PC-9 (cell line): ENCODE results near the gene VPS8. TPM values are rescaled to one million over a fixed set of nuclear protein-coding genes. Genes with fewer than 3 reads are reported as not detected.

Experiments
- BruUV-seq: library from RNA; stranded (reverse); fragments of 400-500 nt; replicated peaks from 2 replicates; lab custom pipeline; 2021; lab: Mats Ljungman, UMichigan
- CTCF ChIA-PET: fragments of 300-600 bp; sonication (Branson Sonifier 250); formaldehyde crosslinking; loops from one replicate; lab custom pipeline; 2022; ENCODE audit warnings: antibody characterized with exemption; lab: Charles Lee
- POLR2A ChIA-PET: fragments of 300-600 bp; sonication (Branson Sonifier 250); formaldehyde crosslinking; loops from one replicate; lab custom pipeline; 2022; ENCODE audit warnings: antibody characterized with exemption; ENCODE audit not compliant: unreplicated experiment; lab: Charles Lee
- DNase-seq, 2 experiments: peaks; one replicate each; pipeline versions ENCODE4 v3.0.0 to v3.0.0-alpha.2; 2015 to 2022; ENCODE audit warnings: mixed read lengths in 1 of 2
- H2AFZ ChIP-seq: fragments of 200-600 bp; sonication (generic); 2 replicates; pipeline ENCODE4 v1.8.1; 2017; ENCODE audit warnings: antibody characterized with exemption
- H3F3A ChIP-seq: fragments of 200-600 bp; sonication (generic); 2 replicates; pipeline ENCODE4 v1.8.1; 2017; ENCODE audit warnings: antibody characterized with exemption, mild to moderate bottlenecking, low read depth; ENCODE audit not compliant: insufficient read depth
- H3K27ac ChIP-seq: fragments of 200-600 bp; sonication (generic); 2 replicates; pipeline ENCODE4 v1.6.1; 2016; ENCODE audit warnings: mixed run types
- H3K27me3 ChIP-seq: fragments of 200-600 bp; sonication (generic); 2 replicates; pipeline ENCODE4 v1.6.1; 2016; ENCODE audit warnings: low read depth, mixed run types; ENCODE audit not compliant: insufficient read depth
- H3K36me3 ChIP-seq: fragments of 200-600 bp; sonication (generic); 2 replicates; pipeline ENCODE4 v1.6.1; 2016; ENCODE audit warnings: low read depth, mixed run types
- H3K4me1 ChIP-seq: fragments of 200-600 bp; sonication (generic); replicated peaks from 2 replicates; pipeline ENCODE4 v1.6.1; 2016; ENCODE audit warnings: mixed run types; ENCODE audit not compliant: insufficient read depth
- H3K4me2 ChIP-seq: fragments of 200-600 bp; sonication (generic); 2 replicates; pipeline ENCODE4 v1.6.1; 2017; ENCODE audit warnings: mixed run types
- H3K4me3 ChIP-seq: fragments of 200-600 bp; sonication (generic); 2 replicates; pipeline ENCODE4 v1.6.1; 2016; ENCODE audit warnings: mixed run types
- H3K79me2 ChIP-seq: fragments of 200-600 bp; sonication (generic); 2 replicates; pipeline ENCODE4 v1.6.1; 2017; ENCODE audit warnings: low read depth, mixed run types
- H3K9me2 ChIP-seq: fragments of 200-600 bp; sonication (generic); 2 replicates; pipeline ENCODE4 v1.8.1; 2017; ENCODE audit warnings: mild to moderate bottlenecking; ENCODE audit not compliant: insufficient read depth
- H3K9me3 ChIP-seq: fragments of 200-600 bp; sonication (generic); 2 replicates; pipeline ENCODE4 v1.8.1; 2016; ENCODE audit warnings: low read depth; ENCODE audit not compliant: insufficient read depth
- H4K20me1 ChIP-seq: fragments of 200-600 bp; sonication (generic); 2 replicates; pipeline ENCODE4 v1.8.1; 2017; ENCODE audit not compliant: insufficient read depth
- CTCF ChIP-seq: fragments of 200-600 bp; sonication (generic); conservative IDR thresholded peaks from 2 replicates; pipeline ENCODE4 v1.6.1; 2017; ENCODE audit warnings: mixed run types, antibody characterized with exemption, mild to moderate bottlenecking, moderate library complexity
- EZH2 ChIP-seq: fragments of 200-600 bp; sonication (generic); IDR thresholded peaks from 2 replicates; pipeline ENCODE4 v1.8.0; 2017; ENCODE audit warnings: antibody characterized with exemption, low read depth
- intact Hi-C: fragments of 100-400 bp; cut with micrococcal nuclease; formaldehyde crosslinking; loops from one replicate; pipeline ENCODE4 v1.10.0; 2022; ENCODE audit not compliant: unreplicated experiment
- total RNA-seq: library from RNA; stranded (reverse); gene quantifications from 2 replicates; pipeline ENCODE4 v1.2.3, GENCODE V29; 2021

Gene VPS8
- total RNA-seq, 1 experiment from 2014 or later = 80.8 TPM

- no peak overlapping the region for H3K27ac ChIP-seq
- H3K9me2 ChIP-seq = no peaks in the 10 kb centered on the region
- DNase-seq = no peak
- no peaks in the 10 kb centered on the region for H3F3A ChIP-seq
- no peak overlapping the region for H3K4me3 ChIP-seq
- H3K36me3 ChIP-seq = peaks cover 13% of the 10 kb centered on the region; the same call in 1 of the 2 replicates
- no peaks in the 10 kb centered on the region for H3K79me2 ChIP-seq
- H3K27me3 ChIP-seq = no peaks in the 10 kb centered on the region
- H2AFZ ChIP-seq = no peak overlapping the region
- BruUV-seq = no TSS peak
- intact Hi-C loops = no loop called here
- H3K4me2 ChIP-seq = no peak overlapping the region
- no peaks in the 10 kb centered on the region for H3K4me1 ChIP-seq
- CTCF ChIA-PET = no interaction called here
- 0 out of 2 replicates have a peak, but pooled peaks cover 6% of the 10 kb centered on the region for H4K20me1 ChIP-seq
- H3K9me3 ChIP-seq = no peaks in the 10 kb centered on the region
- POLR2A ChIA-PET = interaction anchor here (0.6 kb wide), 1 partner anchor 12 kb away, joined by 3 read pairs; no protein-coding TSS in a partner anchor
- TF ChIP-seq EZH2 (no peak), CTCF (no peak)
Measured at GRCh38 chr3:184880276-184881019, 68.5 kb downstream of the VPS8 start.

GRCh38 chr3:184884359-184885017 lies 72.5 kb downstream of the VPS8 start:
- Histone ChIP-seq H3K4me2 (no peak overlapping the region), H3K36me3 (peaks cover 3% of the 10 kb centered on the region; the same call in 1 of the 2 replicates), H4K20me1 (0 out of 2 replicates have a peak, but pooled peaks cover 6% of the 10 kb centered on the region), H3K4me3 (no peak overlapping the region), H3F3A (no peaks in the 10 kb centered on the region), H3K9me3 (no peaks in the 10 kb centered on the region), H3K27me3 (no peaks in the 10 kb centered on the region), H3K79me2 (no peaks in the 10 kb centered on the region), H3K27ac (no peak overlapping the region), H3K4me1 (no peaks in the 10 kb centered on the region), H2AFZ (no peak overlapping the region), H3K9me2 (no peaks in the 10 kb centered on the region)
- no peak for DNase-seq
- CTCF ChIA-PET = interaction anchor here (0.7 kb wide), 2 partner anchors 19 to 583 kb away, joined by 4 to 13 read pairs; no protein-coding TSS in a partner anchor
- TF ChIP-seq EZH2 (no peak), CTCF (no peak)
- no TSS peak for BruUV-seq
- intact Hi-C loops = no loop called here
- POLR2A ChIA-PET = interaction anchor here (0.5 kb wide), 1 partner anchor 266 kb away, joined by 3 read pairs; no protein-coding TSS in a partner anchor

- Histone ChIP-seq H2AFZ (no peak overlapping the region), H3K4me1 (no peaks in the 10 kb centered on the region), H3K4me3 (no peak overlapping the region), H4K20me1 (0 out of 2 replicates have a peak, but pooled peaks cover 6% of the 10 kb centered on the region), H3K27me3 (no peaks in the 10 kb centered on the region), H3K36me3 (peaks cover 3% of the 10 kb centered on the region; the same call in 1 of the 2 replicates), H3K79me2 (no peaks in the 10 kb centered on the region), H3F3A (no peaks in the 10 kb centered on the region), H3K9me3 (no peaks in the 10 kb centered on the region), H3K27ac (no peak overlapping the region), H3K4me2 (no peak overlapping the region), H3K9me2 (no peaks in the 10 kb centered on the region)
- POLR2A ChIA-PET = no interaction called here
- DNase-seq = no peak
- intact Hi-C loops = no loop called here
- BruUV-seq = no TSS peak
- TF ChIP-seq EZH2 = no peak
- TF ChIP-seq CTCF = no peak
- CTCF ChIA-PET = interaction anchor here (0.7 kb wide), 1 partner anchor 20 kb away, joined by 4 read pairs; no protein-coding TSS in a partner anchor
Measured at GRCh38 chr3:184885112-184885511, 73.1 kb downstream of the VPS8 start.
